ENCODE results near the gene AKAP7. TPM values are rescaled to one million over a fixed set of nuclear protein-coding genes. Genes with fewer than 3 reads are reported as not detected.
A peak's percentile ranks its signal among the peaks of the same experiment; 100 is the strongest.

Gene AKAP7
- total and polyA plus RNA-seq, 7 experiments from 2014 or later: 6.5 to 21.1 (median 16.8) TPM

GRCh38 chr6:131199568-131200272 is 64.5 kb downstream of the AKAP7 start:
- H3K4me3 Mint-ChIP-seq: peak overlapping the region; percentile 69 to 87 (median 82)

GRCh38 chr6:131205481-131206244 is 70.4 kb downstream of the AKAP7 start:
- H3K36me3 Mint-ChIP-seq: peaks cover 5 to 28% (median 26%) of the 10 kb centered on the region in 5 donors
- H3K4me1 Mint-ChIP-seq: peaks cover 36 to 72% (median 65%) of the 10 kb centered on the region in 7 donors
- peak overlapping the region in 8 of 9 donors; percentile 46 to 89 (median 74) for H3K27ac Mint-ChIP-seq
- Histone ChIP-seq H3K27ac (ENCODE audit: low read depth, low read length) (peak overlapping the region; percentile 20), H3K4me3 (ENCODE audit: low read length) (no peak overlapping the region), H3K27me3 (ENCODE audit: control insufficient read depth in 2 of 2, insufficient read depth in 2 of 2, low read length in 2 of 2) (no peaks in the 10 kb centered on the region), H3K36me3 (ENCODE audit: control insufficient read depth in 2 of 3, insufficient read depth in 3 of 3, low read length in 3 of 3) (no peaks in the 10 kb centered on the region), H3K9me3 (ENCODE audit: control insufficient read depth in 2 of 3, low read length in 3 of 3) (no peaks in the 10 kb centered on the region), H3K4me1 (ENCODE audit: control insufficient read depth in 2 of 2, insufficient read depth in 2 of 2, low read length in 2 of 2) (peaks cover 12 to 45% of the 10 kb centered on the region in 2 donors)
- ChIA-PET CTCF (interaction anchor here (1.0 to 5.3 kb wide), 9 partner anchors 22 to 426 kb away, joined by 3 to 59 read pairs (median 5); no protein-coding TSS in a partner anchor), POLR2A (interaction anchor here (0.7 to 1.0 kb wide), 3 partner anchors 76 to 328 kb away, joined by 3 to 4 read pairs (median 3); no protein-coding TSS in a partner anchor)
- H3K27me3 Mint-ChIP-seq: no peaks in the 10 kb centered on the region
- H3K9me3 Mint-ChIP-seq: peaks cover 0 to 7% (median under 1%) of the 10 kb centered on the region in 11 donors
- peak overlapping the region in 8 of 10 donors; percentile 7 to 49 (median 31) for H3K4me3 Mint-ChIP-seq
- no peak for ATAC-seq
- intact Hi-C loops (cut with micrococcal nuclease): loop anchor here in 1 of 2 donors (1.0 to 2.0 kb wide), 6 partner anchors 76 to 705 kb away; no protein-coding TSS in a partner anchor
- peak in 2 of 9 donors; percentile 32 to 35 for DNase-seq

More at GRCh38 chr6:131199568-131200272, 64.5 kb downstream of the AKAP7 start:
- ChIA-PET CTCF (interaction anchor here (0.7 to 4.3 kb wide), 12 partner anchors 10 to 398 kb away, joined by 3 to 78 read pairs (median 5); no protein-coding TSS in a partner anchor), POLR2A (interaction anchor here (0.6 to 4.7 kb wide), 18 partner anchors 17 to 1190 kb away, joined by 3 to 88 read pairs (median 3); no protein-coding TSS in a partner anchor)
- Histone ChIP-seq H3K27ac (ENCODE audit: low read depth, low read length) (peak overlapping the region; percentile 79), H3K9me3 (ENCODE audit: control insufficient read depth in 2 of 3, low read length in 3 of 3) (no peaks in the 10 kb centered on the region), H3K36me3 (ENCODE audit: control insufficient read depth in 2 of 3, insufficient read depth in 3 of 3, low read length in 3 of 3) (no peaks in the 10 kb centered on the region), H3K27me3 (ENCODE audit: control insufficient read depth in 2 of 2, insufficient read depth in 2 of 2, low read length in 2 of 2) (no peaks in the 10 kb centered on the region), H3K4me1 (ENCODE audit: control insufficient read depth in 2 of 2, insufficient read depth in 2 of 2, low read length in 2 of 2) (peaks cover 45 to 57% of the 10 kb centered on the region in 2 donors), H3K4me3 (ENCODE audit: low read length) (peak overlapping the region; percentile 44)
- Mint-ChIP-seq H3K9me3 (peaks cover 2 to 26% (median 7%) of the 10 kb centered on the region in 11 donors), H3K4me1 (peaks cover 37 to 71% (median 61%) of the 10 kb centered on the region in 7 donors), H3K27ac (peak overlapping the region; percentile 91 to 99 (median 97)), H3K36me3 (peaks cover 10 to 33% (median 12%) of the 10 kb centered on the region in 5 donors), H3K27me3 (no peaks in the 10 kb centered on the region)
- ATAC-seq: peak; percentile 99
- intact Hi-C loops (cut with micrococcal nuclease): loop anchor here (1.0 to 5.0 kb wide), 18 partner anchors 9 to 1177 kb away; partner anchors contain the start of genes MED23 (in 2 of the 2) and EPB41L2 (in 1 of the 2)
- DNase-seq: peak; percentile 37 to 92 (median 88)

GRCh38 chr6:131206463-131207251 is 71.4 kb downstream of the AKAP7 start:
- Histone ChIP-seq H3K4me3 (ENCODE audit: low read length) (no peak overlapping the region), H3K9me3 (ENCODE audit: control insufficient read depth in 2 of 3, low read length in 3 of 3) (no peaks in the 10 kb centered on the region), H3K4me1 (ENCODE audit: control insufficient read depth in 2 of 2, insufficient read depth in 2 of 2, low read length in 2 of 2) (peaks cover 6 to 38% of the 10 kb centered on the region in 2 donors), H3K27me3 (ENCODE audit: control insufficient read depth in 2 of 2, insufficient read depth in 2 of 2, low read length in 2 of 2) (no peaks in the 10 kb centered on the region), H3K36me3 (ENCODE audit: control insufficient read depth in 2 of 3, insufficient read depth in 3 of 3, low read length in 3 of 3) (no peaks in the 10 kb centered on the region), H3K27ac (ENCODE audit: low read depth, low read length) (no peak overlapping the region)
- CTCF ChIA-PET: interaction anchor here (1.0 to 5.3 kb wide), 6 partner anchors 23 to 425 kb away, joined by 3 to 59 read pairs (median 14); no protein-coding TSS in a partner anchor
- Mint-ChIP-seq H3K9me3 (peaks cover 0 to 7% (median 2%) of the 10 kb centered on the region in 11 donors), H3K4me1 (peaks cover 33 to 69% (median 64%) of the 10 kb centered on the region in 7 donors), H3K27me3 (no peaks in the 10 kb centered on the region), H3K27ac (peak overlapping the region in 8 of 9 donors; percentile 46 to 89 (median 74)), H3K4me3 (peak overlapping the region in 7 of 10 donors; percentile 1 to 49 (median 28)), H3K36me3 (peaks cover 8 to 34% (median 29%) of the 10 kb centered on the region in 5 donors)
- ATAC-seq (no peak), DNase-seq (no peak)
- intact Hi-C loops (cut with micrococcal nuclease): loop anchor here in 1 of 2 donors (1.0 to 2.0 kb wide), 6 partner anchors 75 to 704 kb away; no protein-coding TSS in a partner anchor
- POLR2A ChIA-PET: interaction anchor here (0.7 to 1.1 kb wide), 3 partner anchors 65 to 324 kb away, joined by 4 to 5 read pairs (median 4); no protein-coding TSS in a partner anchor

DNA sequence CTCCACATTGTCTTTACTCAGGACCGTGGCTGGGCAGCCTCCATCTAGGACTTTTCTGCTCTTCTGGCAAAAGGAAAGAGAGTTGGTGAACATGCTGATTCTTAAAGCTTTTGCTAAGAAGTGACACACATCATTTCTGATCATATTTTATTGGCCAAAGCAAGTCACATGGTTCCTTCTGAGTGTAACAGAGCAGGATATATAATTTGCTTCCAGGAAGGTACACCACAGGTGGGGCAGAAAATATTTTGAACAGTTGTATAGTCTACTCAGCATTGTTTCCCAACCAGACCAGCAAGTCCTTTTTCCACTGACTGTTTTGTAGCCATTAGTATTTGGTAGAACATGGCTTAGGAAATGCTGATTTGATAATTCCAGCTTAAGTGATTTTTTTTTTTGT is 73.5 kb downstream of the AKAP7 start:
- Mint-ChIP-seq H3K27me3 (no peaks in the 10 kb centered on the region), H3K4me1 (peaks cover 35 to 76% (median 71%) of the 10 kb centered on the region in 7 donors), H3K27ac (peak overlapping the region in 7 of 9 donors; percentile 22 to 87 (median 74)), H3K9me3 (peaks cover 0 to 7% (median 2%) of the 10 kb centered on the region in 11 donors), H3K4me3 (peak overlapping the region in 4 of 10 donors; percentile 30 to 73 (median 49)), H3K36me3 (peaks cover 8 to 34% (median 23%) of the 10 kb centered on the region in 5 donors)
- intact Hi-C loops (cut with micrococcal nuclease): loop anchor here in 1 of 2 donors (1.0 kb wide), 1 partner anchor 9 kb away; no protein-coding TSS in a partner anchor
- no peaks in the 10 kb centered on the region for H3K27me3 ChIP-seq (ENCODE audit: control insufficient read depth in 2 of 2, insufficient read depth in 2 of 2, low read length in 2 of 2)
- ATAC-seq (no peak), DNase-seq (no peak)
- CTCF ChIA-PET: interaction anchor here (0.6 to 1.4 kb wide), 2 partner anchors 73 to 126 kb away, joined by 3 read pairs; no protein-coding TSS in a partner anchor
- peaks cover 0 to 41% of the 10 kb centered on the region in 2 donors for H3K4me1 ChIP-seq (ENCODE audit: control insufficient read depth in 2 of 2, insufficient read depth in 2 of 2, low read length in 2 of 2)
- no peaks in the 10 kb centered on the region for H3K9me3 ChIP-seq (ENCODE audit: control insufficient read depth in 2 of 3, low read length in 3 of 3)
- POLR2A ChIA-PET: interaction anchor here (0.6 to 1.9 kb wide), 4 partner anchors 72 to 325 kb away, joined by 3 to 4 read pairs (median 3); no protein-coding TSS in a partner anchor
- no peak overlapping the region for H3K27ac ChIP-seq (ENCODE audit: low read depth, low read length)
- no peak overlapping the region for H3K4me3 ChIP-seq (ENCODE audit: low read length)
- no peaks in the 10 kb centered on the region for H3K36me3 ChIP-seq (ENCODE audit: control insufficient read depth in 2 of 3, insufficient read depth in 3 of 3, low read length in 3 of 3)

DNA sequence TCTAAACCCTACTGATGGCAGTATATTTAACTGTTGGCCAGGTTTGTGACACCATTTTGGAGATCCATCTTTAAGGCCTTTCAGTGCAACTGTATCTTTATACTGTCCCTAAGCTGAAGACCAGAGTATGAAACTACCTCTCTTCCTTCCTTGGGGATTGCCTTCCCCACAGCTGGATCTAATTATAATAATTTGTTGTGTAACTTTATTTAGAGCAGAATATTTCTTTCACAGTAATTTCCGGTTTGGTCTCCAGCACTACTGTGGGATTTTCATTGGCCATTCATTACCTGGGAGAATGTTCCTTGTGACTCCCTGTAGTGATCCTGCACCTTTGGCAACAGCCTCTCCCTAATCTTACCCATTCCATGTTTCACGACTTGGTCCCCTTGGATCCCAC is 75.2 kb downstream of the AKAP7 start:
- Mint-ChIP-seq H3K4me1 (peaks cover 28 to 76% (median 73%) of the 10 kb centered on the region in 7 donors), H3K9me3 (peaks cover 0 to 7% (median 2%) of the 10 kb centered on the region in 11 donors), H3K36me3 (peaks cover 13 to 41% (median 22%) of the 10 kb centered on the region in 5 donors), H3K27me3 (no peaks in the 10 kb centered on the region), H3K27ac (peak overlapping the region in 2 of 9 donors; percentile 41 to 46), H3K4me3 (no peak overlapping the region)
- intact Hi-C loops (cut with micrococcal nuclease): no loop called here
- Histone ChIP-seq H3K9me3 (ENCODE audit: control insufficient read depth in 2 of 3, low read length in 3 of 3) (no peaks in the 10 kb centered on the region), H3K27me3 (ENCODE audit: control insufficient read depth in 2 of 2, insufficient read depth in 2 of 2, low read length in 2 of 2) (no peaks in the 10 kb centered on the region), H3K4me1 (ENCODE audit: control insufficient read depth in 2 of 2, insufficient read depth in 2 of 2, low read length in 2 of 2) (peaks cover 0 to 31% of the 10 kb centered on the region in 2 donors), H3K27ac (ENCODE audit: low read depth, low read length) (no peak overlapping the region), H3K4me3 (ENCODE audit: low read length) (no peak overlapping the region), H3K36me3 (ENCODE audit: control insufficient read depth in 2 of 3, insufficient read depth in 3 of 3, low read length in 3 of 3) (no peaks in the 10 kb centered on the region)
- ChIA-PET POLR2A (interaction anchor here (1.1 to 1.9 kb wide), 2 partner anchors 71 to 323 kb away, joined by 4 read pairs; no protein-coding TSS in a partner anchor), CTCF (interaction anchor here (1.0 to 1.4 kb wide), 2 partner anchors 11 to 43 kb away, joined by 3 to 4 read pairs; no protein-coding TSS in a partner anchor)
- DNase-seq (no peak), ATAC-seq (no peak)
